ENCODE measurements around the gene ST6GALNAC5.

DNA sequence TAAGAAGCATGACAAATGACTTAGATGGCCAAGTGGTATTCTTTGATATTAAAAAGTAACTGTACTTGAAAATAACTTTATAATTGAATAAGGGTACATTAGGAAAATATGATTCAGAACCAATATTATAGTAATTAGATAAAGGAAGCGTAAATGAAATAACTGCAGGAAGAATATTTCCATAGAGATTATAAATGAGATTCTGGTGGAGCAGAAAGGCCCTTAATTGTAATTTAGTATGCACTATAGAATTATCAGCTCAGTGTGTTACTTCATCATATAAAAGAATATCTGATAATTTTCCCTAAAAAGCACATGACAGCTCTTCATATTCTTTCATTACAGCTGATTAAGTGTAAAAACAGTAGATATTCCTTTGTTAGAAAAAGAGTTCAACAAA, 180.3 kb downstream of the ST6GALNAC5 start:
- TF ChIP-seq, protein P1, sequence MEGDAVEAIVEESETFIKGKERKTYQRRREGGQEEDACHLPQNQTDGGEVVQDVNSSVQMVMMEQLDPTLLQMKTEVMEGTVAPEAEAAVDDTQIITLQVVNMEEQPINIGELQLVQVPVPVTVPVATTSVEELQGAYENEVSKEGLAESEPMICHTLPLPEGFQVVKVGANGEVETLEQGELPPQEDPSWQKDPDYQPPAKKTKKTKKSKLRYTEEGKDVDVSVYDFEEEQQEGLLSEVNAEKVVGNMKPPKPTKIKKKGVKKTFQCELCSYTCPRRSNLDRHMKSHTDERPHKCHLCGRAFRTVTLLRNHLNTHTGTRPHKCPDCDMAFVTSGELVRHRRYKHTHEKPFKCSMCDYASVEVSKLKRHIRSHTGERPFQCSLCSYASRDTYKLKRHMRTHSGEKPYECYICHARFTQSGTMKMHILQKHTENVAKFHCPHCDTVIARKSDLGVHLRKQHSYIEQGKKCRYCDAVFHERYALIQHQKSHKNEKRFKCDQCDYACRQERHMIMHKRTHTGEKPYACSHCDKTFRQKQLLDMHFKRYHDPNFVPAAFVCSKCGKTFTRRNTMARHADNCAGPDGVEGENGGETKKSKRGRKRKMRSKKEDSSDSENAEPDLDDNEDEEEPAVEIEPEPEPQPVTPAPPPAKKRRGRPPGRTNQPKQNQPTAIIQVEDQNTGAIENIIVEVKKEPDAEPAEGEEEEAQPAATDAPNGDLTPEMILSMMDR (IDR thresholded peaks at IDR 0.05): no peak
- TF ChIP-seq POLR2A (IDR thresholded peaks at IDR 0.05) (no peak), POLR2AphosphoS5 (IDR thresholded peaks at IDR 0.05) (no peak)

All from suprapubic skin (tissue), 4 donors.